ENCODE results near the gene PTPRG. TPM values are rescaled to one million over a fixed set of nuclear protein-coding genes. Genes with fewer than 3 reads are reported as not detected.

The PTPRG gene
- total and polyA plus RNA-seq, 2 of the 13 experiments (the other 11 are each of a cell fraction or from before 2014, with no cell fraction given) = 8.0 to 25.3 TPM

GRCh38 chr3:62096521-62096920 lies 535.1 kb downstream of the PTPRG start (continued):
- TF ChIP-seq MNT (IDR thresholded peaks at IDR 0.05) (no peak), ZFP37 (CRISPR knock-in tag; IDR thresholded peaks at IDR 0.05; ENCODE audit: borderline replicate concordance) (no peak), MAFK (conservative IDR thresholded peaks at IDR 0.05 in 1 of 2, IDR thresholded peaks at IDR 0.05 in 1 of 2; ENCODE audit: low read length in 2 of 2) (peak; percentile 82 to 83), ZNF296 (CRISPR knock-in tag; conservative IDR thresholded peaks at IDR 0.05) (no peak), ZNF329 (CRISPR knock-in tag; IDR thresholded peaks at IDR 0.05; ENCODE audit: low read depth) (no peak), MAFF (IDR thresholded peaks at IDR 0.05; ENCODE audit: low read depth, low read length) (peak; percentile 84), ZNF414 (CRISPR knock-in tag; IDR thresholded peaks at IDR 0.05) (no peak), ZNF629 (CRISPR knock-in tag; conservative IDR thresholded peaks at IDR 0.05) (no peak)

GRCh38 chr3:62097121-62097520 lies 535.8 kb downstream of the PTPRG start:
- intact Hi-C loops (cut with micrococcal nuclease; ENCODE audit: unreplicated experiment) (loop anchor here (5.0 kb wide), 1 partner anchor 920 kb away; no protein-coding TSS in a partner anchor), in situ Hi-C loops (cut with HindIII; ENCODE audit: extremely low pct_ligation_motif_present, low pct_unique_long_range_greater_than_20kb) (no loop called here)
- Histone ChIP-seq H3K9ac (ENCODE audit: insufficient read depth, low read depth, low read length) (no peak overlapping the region), H3K79me2 (ENCODE audit: insufficient read depth, low read length) (no peaks in the 10 kb centered on the region), H4K20me1 (ENCODE audit: insufficient read depth, low read length) (no peaks in the 10 kb centered on the region), H3K27ac (ENCODE audit: extremely low read length, insufficient read depth, low read length) (no peak overlapping the region), H2AFZ (ENCODE audit: low read length) (no peak overlapping the region), H3K4me3 (replicated peaks in 1 of 3; ENCODE audit: insufficient read depth in 1 of 3, low read depth in 2 of 3, low read length in 3 of 3) (no peak overlapping the region), H3K4me1 (ENCODE audit: insufficient read depth, low read length) (no peaks in the 10 kb centered on the region), H3K9me3 (ENCODE audit: low read length) (no peaks in the 10 kb centered on the region), H3K27me3 (ENCODE audit: control insufficient read depth in 1 of 2, insufficient read depth in 2 of 2, low read length in 2 of 2) (no peaks in the 10 kb centered on the region), H3K4me2 (ENCODE audit: low read depth, low read length) (no peak overlapping the region), H3K36me3 (replicated peaks in 1 of 2; ENCODE audit: control insufficient read depth in 1 of 2, insufficient read depth in 2 of 2, low read length in 2 of 2) (no peaks in the 10 kb centered on the region)
- ATAC-seq = no peak
- 93% methylated on average over 9 of the region's 9 CpGs for WGBS (ENCODE audit: low lambda C conversion rate)
- ChIA-PET CTCF (ENCODE audit: low intra/inter-chr PET ratio, low total read pairs) (no interaction called here), POLR2A (no interaction called here)
- no TSS peak for BruUV-seq (replicated peaks)
- FAIRE-seq = no peak
- no peak for DNase-seq (ENCODE audit: low spot score)
- TF ChIP-seq ZNF160 (CRISPR knock-in tag; IDR thresholded peaks at IDR 0.05) (no peak), ZBTB14 (CRISPR knock-in tag; IDR thresholded peaks at IDR 0.05) (no peak), FOXO4 (CRISPR knock-in tag; conservative IDR thresholded peaks at IDR 0.05) (no peak), FOXJ3 (CRISPR knock-in tag; IDR thresholded peaks at IDR 0.05; ENCODE audit: borderline replicate concordance) (no peak), TSC22D2 (CRISPR knock-in tag; IDR thresholded peaks at IDR 0.05; ENCODE audit: borderline replicate concordance) (no peak), ZNF10 (CRISPR knock-in tag; IDR thresholded peaks at IDR 0.05; ENCODE audit: borderline replicate concordance, low read depth) (no peak), PHF8 (CRISPR knock-in tag; IDR thresholded peaks at IDR 0.05) (no peak), HOXA7 (CRISPR knock-in tag; IDR thresholded peaks at IDR 0.05) (no peak), MYNN (CRISPR knock-in tag; IDR thresholded peaks at IDR 0.05; ENCODE audit: low read depth) (no peak), RFX1 (IDR thresholded peaks at IDR 0.05) (no peak), NCOA5 (CRISPR knock-in tag; IDR thresholded peaks at IDR 0.05) (no peak), ZNF549 (CRISPR knock-in tag; IDR thresholded peaks at IDR 0.05) (no peak), ZNF616 (CRISPR knock-in tag; IDR thresholded peaks at IDR 0.05; ENCODE audit: low read depth) (no peak), ZNF670 (CRISPR knock-in tag; IDR thresholded peaks at IDR 0.05; ENCODE audit: borderline replicate concordance) (no peak)

Data from HepG2 (cell line).